SW480 (cell line): ENCODE results near the gene DACH2.

Experiments used
- DNase-seq: peaks from one replicate; pipeline ENCODE4 v3.0.0-alpha.2; 2016; ENCODE audit warnings: low spot score

The DACH2 gene

DNA sequence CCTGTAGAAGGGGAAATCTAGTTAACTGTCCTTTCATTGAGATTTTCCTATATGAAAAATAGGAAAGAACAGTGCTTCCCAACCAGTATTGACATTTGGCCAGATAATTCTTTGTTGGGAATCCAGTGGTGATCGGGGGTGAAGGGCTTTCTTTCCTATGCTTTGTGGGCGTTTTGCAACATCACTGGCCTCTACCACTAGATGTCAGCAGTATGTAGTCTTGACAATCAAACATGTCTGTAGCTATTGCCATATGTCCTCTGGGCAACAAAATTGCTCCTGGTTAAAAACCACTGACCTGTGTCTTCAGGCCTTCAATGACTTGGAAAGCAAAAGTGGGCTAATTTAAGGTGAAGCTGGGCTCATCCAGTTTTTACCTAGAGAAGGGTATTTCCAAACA, 658.5 kb downstream of the DACH2 start:
- peak; percentile 17 for DNase-seq

DNA sequence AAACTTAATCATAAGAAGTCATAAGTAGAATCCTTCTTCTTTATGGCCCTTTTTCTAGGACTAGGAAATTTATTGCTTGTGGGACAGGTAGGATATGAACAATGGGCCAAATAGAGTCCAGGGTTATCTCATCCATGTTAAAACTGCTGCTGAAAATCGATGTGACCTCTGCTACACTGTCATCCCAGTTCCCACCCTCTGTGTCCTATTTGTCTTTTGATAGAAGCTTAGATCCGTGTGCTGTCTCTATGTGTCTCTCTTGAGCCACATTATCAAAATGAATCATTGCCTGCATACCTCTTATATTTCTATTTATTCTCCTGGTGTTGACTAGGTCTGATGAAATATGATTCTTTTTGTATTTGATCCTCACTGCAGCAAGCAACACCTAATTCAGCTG, 661.4 kb downstream of the DACH2 start:
- no peak for DNase-seq

DNA sequence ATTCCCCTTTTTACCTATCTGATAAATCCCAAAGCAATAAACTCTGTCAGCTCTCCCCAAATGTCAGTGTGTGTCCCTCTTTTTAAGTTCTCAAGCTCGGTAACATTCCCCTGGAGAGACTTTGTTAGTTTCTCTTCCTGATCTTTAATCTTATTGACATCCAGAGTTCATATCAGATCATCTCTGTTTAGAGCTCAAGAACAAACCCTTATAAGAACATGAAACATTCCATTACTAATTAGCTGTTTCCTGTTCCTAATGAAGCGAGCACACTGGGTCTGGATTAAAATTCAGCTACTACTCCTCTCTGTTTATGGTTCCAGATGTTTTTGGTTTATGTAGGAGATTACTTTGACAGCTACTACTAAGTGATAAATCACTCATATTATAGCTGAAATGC, 681.5 kb downstream of the DACH2 start:
- no peak for DNase-seq

DNA sequence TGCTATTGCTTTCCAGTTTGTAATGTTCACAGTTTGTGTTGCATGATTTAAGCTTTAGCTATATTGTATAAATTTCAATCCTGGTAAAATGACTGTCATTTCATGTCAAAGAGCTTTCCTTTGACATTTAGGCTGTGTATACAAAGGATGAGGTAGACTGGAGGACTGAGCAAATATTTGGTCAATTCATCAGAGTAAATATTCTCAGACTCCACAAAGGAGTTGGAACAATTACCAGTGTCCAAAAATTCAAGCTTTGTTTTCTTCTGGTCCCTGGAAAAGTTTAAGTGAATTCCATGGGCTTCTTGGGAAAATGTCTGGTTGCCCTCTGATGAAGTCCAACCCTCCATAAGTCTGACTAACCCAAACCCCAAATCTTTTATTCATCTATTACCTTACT, 682.4 kb downstream of the DACH2 start:
- no peak for DNase-seq

DNA sequence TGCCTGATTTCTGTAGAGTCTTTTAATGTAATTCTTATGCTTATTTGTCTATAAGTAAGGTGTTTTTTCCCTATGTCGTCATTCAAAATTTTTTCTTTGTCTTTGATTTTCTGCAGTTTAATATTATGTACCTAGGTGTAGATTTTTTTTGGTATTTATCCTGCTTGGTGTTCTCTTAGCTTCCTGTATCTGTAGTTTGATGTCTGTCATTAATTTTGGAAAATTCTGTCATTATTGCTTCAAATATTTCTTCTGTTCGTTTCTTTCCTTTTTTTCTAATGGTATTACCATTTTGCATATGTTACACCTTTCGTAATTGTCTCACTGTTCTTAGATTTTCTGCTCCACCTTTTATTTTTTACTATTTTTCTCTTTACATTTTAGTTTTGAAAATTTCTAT, 696.9 kb downstream of the DACH2 start:
- DNase-seq: no peak
